NCI-H1694 treated with DMSO at 0.1 percent for 48 hours (cell line): ENCODE results near the gene RETREG3.
"Not testable (repeated sequence)": the region's sequence is repeated elsewhere in the genome, so short reads cannot be mapped to it uniquely, and the experiment has no call there.

Experiments used
- DNase-seq: peaks from one replicate; lab custom pipeline; 2025; lab: John Stamatoyannopoulos, UW

RETREG3 gene

GRCh38 chr17:42613699-42614295 lies 4.6 kb upstream of the RETREG3 start:
- DNase-seq, result no peak

GRCh38 chr17:42612013-42612412 lies 2.8 kb upstream of the RETREG3 start:
- DNase-seq, result no peak

DNA sequence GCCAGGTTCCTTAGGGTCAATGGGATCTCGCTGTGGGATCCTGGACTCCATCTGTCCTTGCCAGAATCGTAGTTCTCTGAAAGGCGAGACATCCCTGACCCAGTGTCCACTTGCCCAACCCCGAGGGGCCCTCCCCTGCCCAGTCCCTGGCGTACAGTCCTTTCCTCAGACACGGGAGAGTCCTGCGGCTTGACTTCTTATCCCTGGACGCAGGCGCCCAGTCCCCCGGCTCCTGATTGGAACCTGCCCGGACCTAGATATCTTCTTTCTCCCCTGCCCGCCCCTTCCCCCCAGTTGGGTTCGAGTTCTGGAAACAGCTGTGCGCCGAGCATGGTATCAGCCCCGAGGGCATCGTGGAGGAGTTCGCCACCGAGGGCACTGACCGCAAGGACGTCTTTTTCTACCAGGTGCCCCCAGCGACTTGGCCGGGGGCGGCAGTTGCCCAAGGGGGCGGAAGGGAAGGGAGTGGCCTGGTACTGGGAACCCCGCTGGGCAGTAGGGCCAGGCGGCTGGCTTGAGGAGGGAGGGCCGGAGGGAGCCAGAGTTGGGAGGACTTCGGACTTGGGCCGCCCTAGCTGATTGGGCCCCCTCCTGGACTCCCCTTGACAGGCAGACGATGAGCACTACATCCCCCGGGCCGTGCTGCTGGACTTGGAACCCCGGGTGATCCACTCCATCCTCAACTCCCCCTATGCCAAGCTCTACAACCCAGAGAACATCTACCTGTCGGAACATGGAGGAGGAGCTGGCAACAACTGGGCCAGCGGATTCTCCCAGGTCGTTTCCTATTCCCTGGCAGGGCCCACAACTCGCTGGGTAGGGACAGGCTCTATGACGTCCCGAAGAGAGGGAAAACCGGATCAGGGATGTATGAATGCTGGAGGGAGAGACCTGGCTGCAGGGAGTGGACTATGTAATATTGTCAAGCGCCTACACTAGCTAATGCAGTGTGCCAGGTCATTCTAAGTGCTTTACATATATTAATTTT lies 934 bp upstream of the RETREG3 start:
- not testable (repeated sequence) for DNase-seq

- no peak for DNase-seq
Observed at GRCh38 chr17:42608305-42609181, 631 bp downstream of the RETREG3 start.

DNA sequence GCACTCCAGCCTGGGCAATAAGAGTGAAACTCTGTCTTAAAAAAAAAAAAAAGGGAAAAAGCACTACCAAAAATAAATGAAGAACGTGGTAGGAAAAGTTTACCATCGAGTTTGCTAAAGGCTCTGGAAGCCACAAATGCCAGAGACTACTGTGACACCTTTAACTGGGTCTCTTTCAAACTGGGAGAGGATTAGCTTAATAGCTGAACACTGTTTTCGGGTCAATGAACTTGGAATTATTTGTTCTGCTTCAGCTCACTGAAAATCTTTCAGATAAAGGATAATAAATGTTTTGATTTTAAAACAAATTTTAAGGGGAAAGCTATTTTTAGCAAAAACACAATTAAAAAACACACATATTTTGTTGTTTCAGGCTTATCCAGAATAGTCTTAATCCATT lies 1.4 kb downstream of the RETREG3 start:
- DNase-seq, result no peak

GRCh38 chr17:42603318-42603717 lies 5.9 kb downstream of the RETREG3 start:
- DNase-seq, result no peak

DNA sequence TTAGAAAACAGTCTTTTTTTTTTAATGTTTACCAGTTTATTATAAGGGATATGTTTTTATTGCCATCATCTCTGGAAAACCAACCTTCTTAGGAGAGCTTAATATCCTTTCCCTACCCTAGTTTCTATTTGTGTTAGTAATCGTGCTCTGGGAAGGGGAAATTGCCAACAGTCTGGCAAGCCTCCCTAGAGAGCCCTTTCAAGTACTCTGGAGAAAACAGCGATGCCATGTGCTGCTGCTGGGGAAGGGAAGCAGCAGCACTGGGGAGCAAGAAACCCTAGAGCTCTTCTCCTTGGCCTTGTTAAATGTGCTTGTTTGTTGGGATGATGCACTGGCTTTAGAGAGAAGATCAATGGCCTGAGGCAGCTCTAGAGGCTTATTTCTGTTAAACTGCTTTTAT lies 10.3 kb downstream of the RETREG3 start:
- no peak for DNase-seq

- no peak for DNase-seq
Observed at GRCh38 chr17:42596386-42596785, 12.8 kb downstream of the RETREG3 start.

DNA sequence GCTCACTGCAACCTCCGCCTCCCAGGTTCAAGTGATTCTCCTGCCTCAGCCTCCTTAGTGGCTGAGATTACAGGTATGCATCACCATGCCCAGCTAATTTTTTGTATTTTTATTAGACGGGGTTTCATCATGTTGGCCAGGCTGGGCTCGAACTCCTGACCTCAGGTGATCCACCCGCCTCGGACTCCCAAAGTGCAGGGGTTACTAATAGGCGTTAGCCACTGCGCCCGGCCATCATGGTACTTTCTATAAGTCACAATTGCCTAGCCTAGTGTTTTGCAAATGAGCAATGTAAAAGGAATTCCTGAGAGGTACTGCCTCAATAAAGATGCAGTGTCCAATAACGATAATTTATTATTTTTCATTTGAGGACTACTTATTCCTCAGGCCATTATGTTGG lies 17.8 kb downstream of the RETREG3 start:
- no peak for DNase-seq

DNA sequence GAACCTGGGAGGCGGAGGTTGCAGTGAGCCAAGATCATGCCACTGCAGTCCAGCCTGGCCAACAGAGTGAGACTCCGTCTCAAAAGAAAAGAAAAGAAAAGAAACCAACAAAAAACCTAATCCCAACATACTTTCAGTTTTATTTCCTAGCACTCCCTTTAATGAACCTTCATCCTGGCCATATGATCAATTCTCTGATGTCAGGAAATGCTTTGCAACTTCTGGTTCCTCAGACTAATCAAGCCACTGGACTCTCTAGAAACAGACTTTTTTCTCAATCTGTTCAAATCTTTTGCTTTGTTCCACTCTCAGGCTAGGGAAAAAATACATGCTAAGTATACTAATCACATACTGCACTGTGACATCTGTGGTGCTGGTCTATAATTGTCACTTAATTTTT lies 18.3 kb downstream of the RETREG3 start:
- DNase-seq, result no peak

GRCh38 chr17:42586514-42587230 lies 22.5 kb downstream of the RETREG3 start:
- DNase-seq, result no peak

GRCh38 chr17:42585353-42585752 lies 23.8 kb downstream of the RETREG3 start:
- no peak for DNase-seq

DNA sequence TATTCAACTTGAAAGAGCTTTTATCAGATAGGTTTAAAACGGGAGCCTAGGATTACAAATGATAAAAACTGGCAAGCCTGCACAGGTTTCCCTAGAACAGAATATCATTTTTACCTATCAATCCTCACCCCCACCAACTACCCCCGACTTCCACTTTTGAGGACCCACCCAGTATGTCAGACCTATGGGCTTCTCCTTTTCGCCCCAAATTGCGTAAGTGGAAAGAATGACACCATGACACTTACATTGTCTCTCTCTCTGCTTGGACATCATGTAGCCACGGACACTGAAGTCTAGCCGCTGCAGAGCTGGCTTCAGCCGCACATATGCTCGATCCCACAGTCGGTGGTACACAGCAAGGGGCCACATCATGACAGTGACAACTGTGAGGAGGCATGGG lies 24.3 kb downstream of the RETREG3 start:
- DNase-seq, result no peak

GRCh38 chr17:42581744-42582270 lies 27.4 kb downstream of the RETREG3 start:
- no peak for DNase-seq

GRCh38 chr17:42579794-42580551 lies 29.2 kb downstream of the RETREG3 start:
- DNase-seq, result no peak

DNA sequence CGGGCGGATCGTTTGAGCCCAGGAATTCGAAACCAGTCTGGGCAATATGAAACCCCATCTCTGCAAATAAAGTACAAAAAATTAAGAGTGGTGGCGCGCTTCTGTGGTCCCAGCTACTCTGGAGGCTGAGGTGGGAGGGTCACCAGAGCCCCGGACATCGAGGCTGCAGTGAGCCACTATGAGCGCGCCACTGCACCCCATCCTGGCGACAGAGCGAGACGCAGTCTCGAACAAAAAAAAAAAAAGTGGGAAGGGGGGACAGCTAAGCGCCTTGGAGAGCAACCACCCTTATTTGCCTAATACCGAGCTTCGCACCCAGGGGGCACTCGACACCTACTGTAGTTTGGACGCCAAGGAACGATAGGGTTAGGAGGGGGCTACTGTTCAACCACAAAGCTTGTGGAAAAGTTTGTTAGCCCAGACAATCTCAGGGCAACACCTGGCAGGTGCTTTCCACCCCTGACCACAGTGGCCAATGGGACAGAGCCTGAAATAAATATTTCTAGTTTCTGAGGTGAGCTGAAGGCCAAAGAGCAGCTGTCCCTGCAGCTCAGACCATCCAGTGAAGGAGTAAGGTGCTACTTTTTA lies 30.8 kb downstream of the RETREG3 start:
- DNase-seq, result peak; percentile 83

DNA sequence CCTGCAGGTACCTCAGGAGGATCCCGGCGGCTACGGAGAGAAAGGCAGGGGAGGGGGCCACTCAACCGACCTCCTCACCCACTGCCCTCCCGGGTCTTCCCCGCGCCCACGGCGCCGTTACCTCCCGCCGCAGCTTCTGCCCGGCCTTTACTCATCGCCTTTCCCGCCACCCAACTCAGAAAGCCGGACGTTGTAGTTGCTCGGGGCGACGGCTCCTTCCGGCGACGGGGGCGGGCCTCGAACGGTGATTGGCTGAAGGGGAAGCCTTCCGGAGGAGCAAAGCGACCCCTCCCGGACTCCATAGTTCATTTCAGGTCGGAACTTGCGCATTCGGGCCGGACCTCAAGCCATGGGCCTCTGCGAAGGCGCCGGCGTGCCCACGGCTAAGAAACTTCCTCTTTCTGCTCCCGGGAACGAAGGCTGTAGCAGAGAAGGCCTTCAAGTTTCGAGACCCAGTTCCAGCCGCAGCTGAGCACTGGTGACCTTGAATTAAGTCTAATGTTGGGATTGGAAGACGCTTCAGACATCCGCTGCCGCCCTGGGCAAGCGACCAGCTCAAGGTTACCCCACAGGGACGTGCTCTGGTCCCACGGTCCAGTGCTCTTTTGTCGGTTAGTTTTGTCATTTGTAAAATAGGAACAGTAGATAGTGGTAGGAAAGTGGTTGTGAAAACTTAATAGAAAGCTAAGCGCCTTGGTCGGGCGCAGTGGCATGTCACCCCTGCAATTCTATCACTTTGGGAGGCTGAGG lies 31.5 kb downstream of the RETREG3 start, which contains the start of gene PSMC3IP:
Gene PSMC3IP, minus strand, starts transcription at position 198 of the 750 bp plus-strand sequence. Its CDS starts 43 bp downstream, at position 155.
- peak; percentile 92 for DNase-seq

GRCh38 chr17:42577140-42577531 lies 32.0 kb downstream of the RETREG3 start:
- no peak for DNase-seq

DNA sequence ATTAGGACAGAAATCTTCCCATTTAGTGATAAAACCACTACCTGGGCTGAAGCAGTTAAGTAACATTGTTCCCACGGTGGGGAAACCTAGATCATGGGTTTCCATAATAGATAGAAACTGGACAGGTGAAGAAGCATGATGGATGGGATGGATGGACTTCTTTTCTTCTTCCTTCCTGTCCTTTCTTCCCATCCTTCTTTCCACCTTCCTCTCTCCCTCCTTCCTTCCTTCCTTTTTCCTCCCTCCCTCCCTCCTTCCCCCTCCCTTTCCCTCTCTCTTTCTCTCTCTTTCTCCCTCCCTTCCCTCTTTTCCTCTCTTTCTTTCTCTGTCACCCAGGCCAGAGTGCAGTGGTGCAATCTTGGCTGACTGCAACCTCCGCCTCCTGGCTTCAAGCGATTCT lies 34.7 kb downstream of the RETREG3 start:
- no peak for DNase-seq
